Measurements from ENCODE around the gene PTPRM. TPM values are rescaled to one million over a fixed set of nuclear protein-coding genes. Genes with fewer than 3 reads are reported as not detected.

Gene PTPRM
- total and polyA plus RNA-seq, 2 of the 8 experiments (the other 6 are each of a cell fraction or from before 2014, with no cell fraction given), result 4.1 to 7.0 TPM

DNA sequence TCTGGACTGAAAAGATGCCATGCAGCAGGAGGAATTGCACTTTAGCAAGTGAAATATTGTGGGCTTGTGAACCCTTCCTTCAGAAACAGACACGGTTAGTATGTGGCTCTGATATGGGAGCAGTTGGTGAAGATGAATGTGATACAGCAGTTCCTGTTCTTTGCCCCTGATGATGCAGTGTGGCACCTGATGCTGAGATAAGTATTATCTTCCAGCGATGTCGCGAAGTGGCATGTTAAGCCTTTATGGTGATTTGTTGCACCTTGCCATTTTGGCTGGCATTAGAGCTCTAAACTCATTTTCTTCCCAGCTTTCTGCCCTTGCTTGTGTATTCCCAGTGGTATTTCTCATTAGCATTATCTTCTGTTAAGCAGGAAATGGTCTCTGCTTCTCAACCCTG lies 600.6 kb downstream of the PTPRM start:
- Histone ChIP-seq H3K36me3 (ENCODE audit: control insufficient read depth in 2 of 4, insufficient read depth in 4 of 4, low read length in 3 of 4) (no peaks in the 10 kb centered on the region), H2AFZ (ENCODE audit: low read length) (no peak overlapping the region), H4K8ac (ENCODE audit: extremely low read depth, insufficient read depth, low read length) (no peak overlapping the region), H2BK15ac (ENCODE audit: low read length) (no peak overlapping the region), H3K4me3 (ENCODE audit: extremely low read depth in 1 of 4, insufficient read depth in 2 of 4, low read depth in 3 of 4, low read length in 4 of 4) (no peak overlapping the region), H3K27ac (ENCODE audit: low read depth, low read length) (no peak overlapping the region), H4K20me1 (replicated peaks in 1 of 2; ENCODE audit: control insufficient read depth in 1 of 2, insufficient read depth in 2 of 2, low read length in 2 of 2) (no peaks in the 10 kb centered on the region), H3K9me3 (ENCODE audit: insufficient read depth in 2 of 2, low read depth in 1 of 2, low read length in 1 of 2) (no peaks in the 10 kb centered on the region), H3K56ac (replicated peaks; ENCODE audit: insufficient read length, low read depth, low read length) (no peak overlapping the region), H3K4me2 (ENCODE audit: insufficient read depth in 1 of 2, low read depth in 2 of 2, low read length in 2 of 2) (no peak overlapping the region), H2BK120ac (replicated peaks; ENCODE audit: low read depth, low read length) (no peak overlapping the region), H2AK5ac (ENCODE audit: low read depth, low read length) (no peak overlapping the region), H3K14ac (ENCODE audit: insufficient read length) (no peak overlapping the region), H2BK20ac (ENCODE audit: low read length) (no peak overlapping the region), H3K27me3 (replicated peaks in 1 of 4; ENCODE audit: control insufficient read depth in 3 of 4, extremely low read depth in 1 of 4, insufficient read depth in 3 of 4, low read length in 3 of 4) (no peaks in the 10 kb centered on the region), H3K4me1 (replicated peaks in 1 of 4; ENCODE audit: control insufficient read depth in 3 of 4, insufficient read depth in 4 of 4, low read length in 3 of 4) (no peaks in the 10 kb centered on the region), H3K9ac (replicated peaks in 1 of 4; ENCODE audit: extremely low read depth in 1 of 4, low read depth in 3 of 4, low read length in 3 of 4) (no peak overlapping the region), H4K91ac (replicated peaks; ENCODE audit: insufficient read length, low read length) (no peak overlapping the region), H3K23me2 (ENCODE audit: low read depth, low read length) (no peaks in the 10 kb centered on the region), H4K5ac (ENCODE audit: insufficient read length, low read depth, low read length) (no peak overlapping the region), H3K79me2 (ENCODE audit: control insufficient read depth in 1 of 2, insufficient read depth in 2 of 2, low read length in 2 of 2) (no peaks in the 10 kb centered on the region), H3K18ac (ENCODE audit: extremely low read depth, low read length) (no peak overlapping the region), H2BK5ac (ENCODE audit: low read depth, low read length) (no peak overlapping the region), H3K4ac (replicated peaks; ENCODE audit: insufficient read length, low read depth, low read length) (no peak overlapping the region), H3K79me1 (ENCODE audit: low read depth, low read length) (no peaks in the 10 kb centered on the region), H3K23ac (ENCODE audit: insufficient read length) (no peak overlapping the region), H2BK12ac (ENCODE audit: low read depth, low read length) (no peak overlapping the region)
- FAIRE-seq, result no peak
- WGBS, 2 experiments (ENCODE audit: extremely low coverage in 1 of 2, insufficient coverage in 1 of 2, insufficient read length in 1 of 2, insufficient replicate concordance in 2 of 2, low coverage in 1 of 2, low lambda C conversion rate in 2 of 2, missing lambda C conversion rate in 1 of 2), result 80% methylated on average over 4 of the region's 4 CpGs; no CpG with 5 or more reads in 1 of the 2 experiments
- DNase-seq (ENCODE audit: low read depth in 1 of 2, low spot score in 2 of 2), result no peak
- ChIA-PET CTCF (ENCODE audit: partially characterized antibody) (no interaction called here), POLR2A (ENCODE audit: partially characterized antibody) (no interaction called here)
- TF ChIP-seq TAF7 (optimal IDR thresholded peaks at IDR 0.05; ENCODE audit: borderline replicate concordance, low read depth, low read length) (no peak), HDAC6 (IDR thresholded peaks at IDR 0.05; ENCODE audit: low read depth, low read length) (no peak), RXRA (IDR thresholded peaks at IDR 0.05; ENCODE audit: insufficient read depth, low read depth, low read length) (no peak), KDM1A (IDR thresholded peaks at IDR 0.05; ENCODE audit: borderline replicate concordance, low read length) (no peak), GTF2F1 (IDR thresholded peaks at IDR 0.05; ENCODE audit: borderline replicate concordance, low read depth, low read length) (no peak), JUND (IDR thresholded peaks at IDR 0.05; ENCODE audit: low read length) (no peak)
- TF ChIP-seq, protein P1, sequence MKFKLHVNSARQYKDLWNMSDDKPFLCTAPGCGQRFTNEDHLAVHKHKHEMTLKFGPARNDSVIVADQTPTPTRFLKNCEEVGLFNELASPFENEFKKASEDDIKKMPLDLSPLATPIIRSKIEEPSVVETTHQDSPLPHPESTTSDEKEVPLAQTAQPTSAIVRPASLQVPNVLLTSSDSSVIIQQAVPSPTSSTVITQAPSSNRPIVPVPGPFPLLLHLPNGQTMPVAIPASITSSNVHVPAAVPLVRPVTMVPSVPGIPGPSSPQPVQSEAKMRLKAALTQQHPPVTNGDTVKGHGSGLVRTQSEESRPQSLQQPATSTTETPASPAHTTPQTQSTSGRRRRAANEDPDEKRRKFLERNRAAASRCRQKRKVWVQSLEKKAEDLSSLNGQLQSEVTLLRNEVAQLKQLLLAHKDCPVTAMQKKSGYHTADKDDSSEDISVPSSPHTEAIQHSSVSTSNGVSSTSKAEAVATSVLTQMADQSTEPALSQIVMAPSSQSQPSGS (IDR thresholded peaks at IDR 0.05; ENCODE audit: low read length), result no peak
